Activated T-cell treated with anti-CD3 and anti-CD28 coated beads for 4 hours (primary cell): ENCODE results near the gene SDC4.

ENCODE experiments used
- DNase-seq: peaks from one replicate; pipeline ENCODE4 v3.0.0-alpha.2; 2020

SDC4 gene

GRCh38 chr20:45347936-45348778, at the start of gene SDC4:
Gene SDC4, minus strand, starts transcription at chr20:45348424. Its CDS starts 40 bp downstream, at chr20:45348384.
- DNase-seq: peak; percentile 49

GRCh38 chr20:45395114-45395415, 46.8 kb upstream of the SDC4 start:
- no peak for DNase-seq

- no peak for DNase-seq
Measured at GRCh38 chr20:45394221-45395113, 46.2 kb upstream of the SDC4 start.

- DNase-seq: no peak
Measured at GRCh38 chr20:45392733-45393132, 44.5 kb upstream of the SDC4 start.

GRCh38 chr20:45391559-45391958, 43.3 kb upstream of the SDC4 start:
- no peak for DNase-seq

- DNase-seq: no peak
Measured at GRCh38 chr20:45390931-45391330, 42.7 kb upstream of the SDC4 start.

- DNase-seq: no peak
Measured at GRCh38 chr20:45387274-45387673, 39.0 kb upstream of the SDC4 start.

- DNase-seq: no peak
Measured at GRCh38 chr20:45378191-45378590, 30.0 kb upstream of the SDC4 start, which contains the start of gene TP53TG5. Gene TP53TG5, minus strand, starts transcription at chr20:45378325. Its CDS starts 89 bp downstream, at chr20:45378236.

- no peak for DNase-seq
Measured at GRCh38 chr20:45377269-45377668, 29.0 kb upstream of the SDC4 start.

GRCh38 chr20:45374966-45375365, 26.7 kb upstream of the SDC4 start:
- no peak for DNase-seq

- no peak for DNase-seq
Measured at GRCh38 chr20:45374101-45374467, 25.9 kb upstream of the SDC4 start.

GRCh38 chr20:45373353-45374100, 25.3 kb upstream of the SDC4 start:
- DNase-seq: peak; percentile 93

- no peak for DNase-seq
Measured at GRCh38 chr20:45372646-45373352, 24.6 kb upstream of the SDC4 start.

- no peak for DNase-seq
Measured at GRCh38 chr20:45372241-45372640, 24.0 kb upstream of the SDC4 start.

- no peak for DNase-seq
Measured at GRCh38 chr20:45370571-45371160, 22.4 kb upstream of the SDC4 start.

GRCh38 chr20:45368221-45368980, 20.2 kb upstream of the SDC4 start:
- no peak for DNase-seq

GRCh38 chr20:45367126-45367525, 18.9 kb upstream of the SDC4 start:
- DNase-seq: no peak

- no peak for DNase-seq
Measured at GRCh38 chr20:45366631-45367030, 18.4 kb upstream of the SDC4 start.

GRCh38 chr20:45366192-45366591, 18.0 kb upstream of the SDC4 start:
- DNase-seq: no peak

- no peak for DNase-seq
Measured at GRCh38 chr20:45365444-45365970, 17.3 kb upstream of the SDC4 start.
